ENCODE measurements around the gene DAB2IP.

DAB2IP gene

DNA sequence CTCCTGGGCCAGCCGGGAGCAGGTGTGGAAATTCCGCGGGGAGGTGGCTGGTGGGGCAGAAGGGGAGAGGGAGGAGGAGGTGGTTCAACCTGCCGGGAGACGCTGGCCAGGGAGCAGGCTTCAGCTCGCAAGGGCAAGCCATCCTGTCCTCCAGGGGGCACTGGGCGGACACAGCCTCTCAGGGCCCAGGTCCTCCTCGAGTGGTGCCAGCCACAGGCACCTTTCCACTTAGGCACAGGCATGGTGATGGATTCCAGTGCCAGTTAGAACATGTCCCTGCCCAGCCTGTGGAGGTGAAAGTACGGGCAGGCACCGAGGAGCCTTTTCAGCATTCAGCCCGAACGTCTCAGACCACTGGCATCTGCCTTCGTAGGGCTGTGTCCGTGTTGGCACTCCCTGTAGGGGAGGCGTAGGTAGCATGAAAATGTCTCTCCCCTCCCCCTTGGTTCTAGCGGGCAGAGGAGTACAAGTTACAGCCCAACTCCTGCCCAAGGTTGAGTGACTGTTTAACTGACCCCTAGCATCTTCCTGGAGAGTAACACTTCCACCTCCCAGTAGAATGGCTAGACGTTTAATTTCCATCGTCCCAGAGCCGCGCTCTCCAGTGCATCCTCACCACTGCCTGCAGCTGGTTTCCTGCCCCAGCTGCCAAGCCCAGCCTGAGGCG lies 48.9 kb downstream of the DAB2IP start:
- Mint-ChIP-seq H3K4me3 (no peak overlapping the region), H3K9me3 (ENCODE audit: low read depth) (no peaks in the 10 kb centered on the region), H3K4me1 (ENCODE audit: low read depth) (peaks cover 9% of the 10 kb centered on the region), H3K36me3 (no peaks in the 10 kb centered on the region), H3K27ac (no peak overlapping the region), H3K27me3 (peaks cover 14% of the 10 kb centered on the region)

GRCh38 chr9:121700832-121701419 lies 49.5 kb downstream of the DAB2IP start:
- no peak overlapping the region for H3K4me3 Mint-ChIP-seq
- H3K4me1 Mint-ChIP-seq (ENCODE audit: low read depth), result peaks cover 9% of the 10 kb centered on the region
- no peaks in the 10 kb centered on the region for H3K36me3 Mint-ChIP-seq
- peaks cover 14% of the 10 kb centered on the region for H3K27me3 Mint-ChIP-seq
- H3K9me3 Mint-ChIP-seq (ENCODE audit: low read depth), result no peaks in the 10 kb centered on the region
- no peak overlapping the region for H3K27ac Mint-ChIP-seq

- no peak overlapping the region for H3K4me3 Mint-ChIP-seq
- H3K36me3 Mint-ChIP-seq, result no peaks in the 10 kb centered on the region
- peaks cover 11% of the 10 kb centered on the region for H3K27me3 Mint-ChIP-seq
- peaks cover 9% of the 10 kb centered on the region for H3K4me1 Mint-ChIP-seq (ENCODE audit: low read depth)
- no peak overlapping the region for H3K27ac Mint-ChIP-seq
- H3K9me3 Mint-ChIP-seq (ENCODE audit: low read depth), result no peaks in the 10 kb centered on the region
Observed at GRCh38 chr9:121701736-121702261, 50.4 kb downstream of the DAB2IP start.

DNA sequence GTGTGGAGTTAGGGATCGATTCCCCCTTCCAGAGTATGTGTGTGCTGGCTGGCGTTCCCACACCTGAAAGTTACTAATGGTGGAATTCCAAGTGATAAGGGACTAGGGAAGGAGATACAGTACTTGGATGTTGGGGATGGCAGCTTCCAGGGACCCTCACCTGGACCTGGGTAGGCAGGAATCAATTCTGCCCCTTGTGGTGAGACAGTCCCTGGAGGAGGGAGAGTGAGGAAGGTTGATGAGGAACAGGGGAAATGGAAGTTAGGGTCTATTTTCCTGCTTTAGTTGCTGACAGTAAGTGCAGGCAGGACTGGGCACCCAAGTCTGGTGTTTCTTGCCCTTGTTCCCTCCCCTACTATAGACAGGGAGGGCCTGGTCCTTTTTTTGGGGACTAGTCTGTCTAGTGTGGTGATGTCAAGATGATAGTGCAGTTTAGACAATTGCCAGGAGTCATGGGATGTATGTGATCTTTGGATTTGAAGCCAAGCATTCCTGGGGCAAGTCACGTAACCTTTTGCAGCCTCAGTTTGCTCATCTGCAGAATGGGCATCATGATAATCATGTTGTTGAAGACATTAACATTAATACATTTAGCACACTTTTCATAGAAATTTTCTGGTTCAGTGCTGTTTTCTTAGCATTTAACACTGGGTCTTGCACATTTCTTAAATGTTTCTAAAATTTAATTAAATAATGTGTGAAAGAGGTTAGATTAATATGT lies 51.7 kb downstream of the DAB2IP start:
- no peak overlapping the region for H3K27ac Mint-ChIP-seq
- H3K4me3 Mint-ChIP-seq, result no peak overlapping the region
- H3K4me1 Mint-ChIP-seq (ENCODE audit: low read depth), result peaks cover 1% of the 10 kb centered on the region
- H3K36me3 Mint-ChIP-seq, result no peaks in the 10 kb centered on the region
- H3K27me3 Mint-ChIP-seq, result peaks cover 3% of the 10 kb centered on the region
- no peaks in the 10 kb centered on the region for H3K9me3 Mint-ChIP-seq (ENCODE audit: low read depth)

- no peak overlapping the region for H3K4me3 Mint-ChIP-seq
- H3K36me3 Mint-ChIP-seq, result no peaks in the 10 kb centered on the region
- no peaks in the 10 kb centered on the region for H3K4me1 Mint-ChIP-seq (ENCODE audit: low read depth)
- H3K27me3 Mint-ChIP-seq, result peaks cover 2% of the 10 kb centered on the region
- no peaks in the 10 kb centered on the region for H3K9me3 Mint-ChIP-seq (ENCODE audit: low read depth)
- no peak overlapping the region for H3K27ac Mint-ChIP-seq
Observed at GRCh38 chr9:121704281-121704680, 52.8 kb downstream of the DAB2IP start.

- H3K4me1 Mint-ChIP-seq (ENCODE audit: low read depth), result no peaks in the 10 kb centered on the region
- H3K4me3 Mint-ChIP-seq, result no peak overlapping the region
- no peaks in the 10 kb centered on the region for H3K9me3 Mint-ChIP-seq (ENCODE audit: low read depth)
- peaks cover 2% of the 10 kb centered on the region for H3K27me3 Mint-ChIP-seq
- no peaks in the 10 kb centered on the region for H3K36me3 Mint-ChIP-seq
- H3K27ac Mint-ChIP-seq, result no peak overlapping the region
Observed at GRCh38 chr9:121706149-121706750, 54.8 kb downstream of the DAB2IP start.

DNA sequence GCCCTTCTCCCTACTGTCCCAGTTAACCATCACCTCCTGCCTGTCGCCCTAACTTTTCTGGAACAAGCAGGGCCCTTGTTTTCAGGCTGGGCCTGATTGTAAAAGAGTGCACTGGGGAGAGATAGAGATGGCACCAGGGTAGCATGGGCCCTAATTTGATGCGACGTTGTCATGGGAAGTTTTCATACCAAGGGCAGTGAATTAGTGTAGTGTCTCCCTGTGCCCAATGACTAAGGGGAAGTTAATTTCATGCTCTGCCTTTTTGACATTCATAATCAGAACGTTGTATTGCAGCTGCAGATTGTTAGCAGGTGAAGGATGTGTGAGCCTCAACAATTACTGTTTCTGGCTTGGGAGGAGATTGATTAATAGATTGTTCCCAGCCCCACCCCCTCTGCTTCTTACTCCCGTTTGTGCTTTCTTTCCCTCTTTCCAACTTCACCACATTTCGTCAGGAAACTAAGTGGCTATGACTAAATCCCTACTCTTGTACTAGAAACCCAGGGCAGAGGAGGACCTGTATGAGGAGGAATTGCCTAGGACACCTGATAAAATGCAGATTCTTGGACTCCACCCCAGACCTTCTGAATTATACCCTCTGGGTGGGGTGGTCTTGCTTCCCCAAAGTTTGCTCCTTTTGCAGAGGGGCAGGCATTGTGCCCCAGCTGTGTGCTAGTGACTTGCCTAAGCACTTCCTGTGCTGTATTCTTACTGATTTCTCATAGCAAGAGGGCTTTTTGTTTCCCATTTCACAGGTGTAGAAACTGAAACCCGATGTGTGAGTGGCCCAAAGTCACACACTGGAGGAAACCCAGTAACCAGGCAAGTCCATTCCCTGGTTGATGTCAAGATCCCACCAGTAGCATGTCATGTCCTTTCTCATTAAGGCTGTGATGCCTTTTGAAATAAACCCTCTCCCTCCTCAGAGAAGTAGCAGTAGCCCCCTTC lies 56.3 kb downstream of the DAB2IP start:
- Mint-ChIP-seq H3K36me3 (no peaks in the 10 kb centered on the region), H3K27ac (no peak overlapping the region)

DNA sequence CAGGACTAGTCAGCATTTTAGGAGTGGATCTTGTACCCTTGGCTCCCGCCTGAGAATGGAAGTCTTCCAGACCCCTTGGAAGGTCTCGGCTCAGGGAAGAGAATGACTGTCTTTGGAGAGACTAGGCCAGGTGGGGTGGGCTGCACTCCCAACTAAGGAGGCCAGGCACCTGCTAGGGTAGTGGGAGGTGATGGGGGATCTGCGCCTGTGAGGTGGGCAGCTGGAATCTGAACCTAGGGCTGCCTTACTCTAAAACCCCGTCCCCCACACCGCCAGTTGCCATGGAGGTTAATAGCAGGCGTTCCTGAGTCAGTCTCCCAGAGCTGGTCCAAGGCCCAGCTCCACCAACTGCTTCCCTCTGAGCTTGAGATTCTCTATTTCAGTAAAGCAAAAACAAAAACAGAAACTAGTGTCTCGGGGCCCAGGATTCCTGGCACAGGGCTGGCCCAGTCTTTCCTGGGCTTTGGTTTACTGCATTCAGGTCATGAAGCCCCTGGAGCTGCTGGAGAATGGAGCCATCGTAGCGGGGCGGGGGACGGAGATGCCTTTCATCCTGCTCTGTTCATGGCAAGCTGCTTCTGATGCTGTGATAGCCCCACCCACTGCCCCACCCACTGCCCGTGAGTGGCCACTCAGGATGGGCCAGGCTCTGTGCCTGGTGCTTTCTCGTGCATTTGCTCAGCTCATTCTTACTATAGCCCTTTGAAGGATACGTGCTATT lies 57.5 kb downstream of the DAB2IP start:
- Mint-ChIP-seq H3K27me3 (no peaks in the 10 kb centered on the region), H3K9me3 (ENCODE audit: low read depth) (no peaks in the 10 kb centered on the region), H3K36me3 (no peaks in the 10 kb centered on the region), H3K27ac (no peak overlapping the region), H3K4me3 (no peak overlapping the region), H3K4me1 (ENCODE audit: low read depth) (no peaks in the 10 kb centered on the region)

More for the DNA sequence above, 56.3 kb downstream of the DAB2IP start:
- H3K27me3 Mint-ChIP-seq, result no peaks in the 10 kb centered on the region
- H3K4me1 Mint-ChIP-seq (ENCODE audit: low read depth), result no peaks in the 10 kb centered on the region
- no peaks in the 10 kb centered on the region for H3K9me3 Mint-ChIP-seq (ENCODE audit: low read depth)
- H3K4me3 Mint-ChIP-seq, result no peak overlapping the region

GRCh38 chr9:121709798-121710197 lies 58.4 kb downstream of the DAB2IP start:
- H3K27me3 Mint-ChIP-seq, result no peaks in the 10 kb centered on the region
- no peaks in the 10 kb centered on the region for H3K36me3 Mint-ChIP-seq
- no peak overlapping the region for H3K4me3 Mint-ChIP-seq
- no peak overlapping the region for H3K27ac Mint-ChIP-seq
- no peaks in the 10 kb centered on the region for H3K9me3 Mint-ChIP-seq (ENCODE audit: low read depth)
- H3K4me1 Mint-ChIP-seq (ENCODE audit: low read depth), result no peaks in the 10 kb centered on the region

- no peaks in the 10 kb centered on the region for H3K9me3 Mint-ChIP-seq (ENCODE audit: low read depth)
- H3K27me3 Mint-ChIP-seq, result no peaks in the 10 kb centered on the region
- H3K36me3 Mint-ChIP-seq, result no peaks in the 10 kb centered on the region
- no peak overlapping the region for H3K27ac Mint-ChIP-seq
- H3K4me3 Mint-ChIP-seq, result no peak overlapping the region
- H3K4me1 Mint-ChIP-seq (ENCODE audit: low read depth), result no peaks in the 10 kb centered on the region
Observed at GRCh38 chr9:121711281-121711680, 59.8 kb downstream of the DAB2IP start.

DNA sequence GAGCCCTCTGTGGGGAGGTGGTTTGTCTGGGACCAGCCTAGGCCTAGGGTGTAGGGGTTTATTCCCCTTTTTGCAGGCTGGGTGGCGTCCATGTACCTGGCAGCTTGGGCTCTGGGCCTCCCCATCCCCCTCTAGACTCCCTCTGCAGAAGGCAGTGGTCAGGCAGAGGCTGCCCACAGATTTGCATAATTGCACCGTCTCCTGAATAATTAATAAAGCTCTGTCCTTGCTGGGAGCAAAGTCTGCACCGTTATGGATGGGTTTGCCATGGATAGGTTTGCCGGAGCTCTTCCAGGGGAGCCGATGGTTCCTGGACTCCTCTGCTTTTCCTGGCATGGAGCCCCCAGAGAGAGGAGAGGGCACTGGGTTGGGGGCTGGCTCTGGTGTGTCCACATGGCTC lies 60.4 kb downstream of the DAB2IP start:
- no peaks in the 10 kb centered on the region for H3K36me3 Mint-ChIP-seq
- no peak overlapping the region for H3K27ac Mint-ChIP-seq
- H3K4me3 Mint-ChIP-seq, result no peak overlapping the region
- H3K4me1 Mint-ChIP-seq (ENCODE audit: low read depth), result no peaks in the 10 kb centered on the region
- H3K9me3 Mint-ChIP-seq (ENCODE audit: low read depth), result no peaks in the 10 kb centered on the region
- no peaks in the 10 kb centered on the region for H3K27me3 Mint-ChIP-seq

DNA sequence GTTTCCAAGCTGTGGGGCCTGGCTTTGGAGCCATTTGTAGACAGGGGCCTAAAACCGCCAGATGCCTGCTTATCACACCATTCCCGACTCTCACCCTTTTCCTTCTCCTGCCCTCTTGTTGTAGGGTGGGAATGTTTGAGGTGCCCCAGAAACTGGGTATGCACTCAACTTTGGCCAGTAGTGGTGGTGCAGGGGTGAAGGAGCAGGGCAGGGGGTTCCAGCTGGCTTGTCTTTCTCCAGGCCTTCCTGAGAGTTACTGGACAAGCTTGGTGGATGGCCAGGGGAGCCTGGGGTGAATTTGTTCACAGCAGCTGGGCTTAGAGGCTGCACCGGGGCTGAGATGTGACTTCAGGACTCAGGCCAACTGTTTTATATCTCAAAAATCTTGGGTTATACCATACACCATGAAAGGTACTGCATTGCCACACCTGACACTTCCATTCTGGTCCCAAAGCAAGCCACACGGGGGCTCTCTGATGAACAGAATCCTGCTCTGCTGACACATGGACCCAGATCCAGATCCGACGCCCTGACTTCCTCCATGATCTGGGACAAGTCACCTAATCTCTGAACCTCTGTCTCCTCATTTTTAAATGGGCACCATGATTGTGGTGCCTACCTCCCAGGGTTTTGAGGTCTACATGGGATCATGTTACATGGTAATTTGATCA lies 62.1 kb downstream of the DAB2IP start:
- Mint-ChIP-seq H3K4me3 (no peak overlapping the region), H3K4me1 (ENCODE audit: low read depth) (no peaks in the 10 kb centered on the region), H3K27me3 (no peaks in the 10 kb centered on the region), H3K9me3 (ENCODE audit: low read depth) (no peaks in the 10 kb centered on the region), H3K36me3 (no peaks in the 10 kb centered on the region), H3K27ac (no peak overlapping the region)

GRCh38 chr9:121714075-121714705 lies 62.8 kb downstream of the DAB2IP start:
- Mint-ChIP-seq H3K27ac (no peak overlapping the region), H3K36me3 (no peaks in the 10 kb centered on the region), H3K4me1 (ENCODE audit: low read depth) (no peaks in the 10 kb centered on the region), H3K4me3 (no peak overlapping the region), H3K9me3 (ENCODE audit: low read depth) (no peaks in the 10 kb centered on the region), H3K27me3 (no peaks in the 10 kb centered on the region)
